Measurements from ENCODE around the gene TLR10. TPM values are rescaled to one million over a fixed set of nuclear protein-coding genes. Genes with fewer than 3 reads are reported as not detected.

Gene TLR10
- total and polyA plus RNA-seq, 9 of the 15 experiments (the other 6 are each of a cell fraction or from before 2014, with no cell fraction given) = 0.03 to 0.05 TPM; not detected in 7

GRCh38 chr4:38723726-38724474 is 58.9 kb downstream of the TLR10 start (continued):
- TF ChIP-seq, protein P1, sequence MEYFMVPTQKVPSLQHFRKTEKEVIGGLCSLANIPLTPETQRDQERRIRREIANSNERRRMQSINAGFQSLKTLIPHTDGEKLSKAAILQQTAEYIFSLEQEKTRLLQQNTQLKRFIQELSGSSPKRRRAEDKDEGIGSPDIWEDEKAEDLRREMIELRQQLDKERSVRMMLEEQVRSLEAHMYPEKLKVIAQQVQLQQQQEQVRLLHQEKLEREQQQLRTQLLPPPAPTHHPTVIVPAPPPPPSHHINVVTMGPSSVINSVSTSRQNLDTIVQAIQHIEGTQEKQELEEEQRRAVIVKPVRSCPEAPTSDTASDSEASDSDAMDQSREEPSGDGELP (CRISPR knock-in tag; IDR thresholded peaks at IDR 0.05; ENCODE audit: borderline replicate concordance) = no peak
- peak; percentile 16; the same call in 1 of the 2 replicates for TF ChIP-seq SOX6 (IDR thresholded peaks at IDR 0.05)
- TF ChIP-seq HDGF (IDR thresholded peaks at IDR 0.05) = no peak
- TF ChIP-seq ARID1B (IDR thresholded peaks at IDR 0.05) = peak; percentile 44; the same call in 1 of the 2 replicates
- peak; percentile 54; the same call in 1 of the 2 replicates for TF ChIP-seq ZNF239 (CRISPR knock-in tag; IDR thresholded peaks at IDR 0.05)
- TF ChIP-seq ZEB2 (IDR thresholded peaks at IDR 0.05) = peak; percentile 28; the same call in 1 of the 2 replicates
- peak; percentile 28; the same call in 1 of the 2 replicates for TF ChIP-seq TCF3 (CRISPR knock-in tag; IDR thresholded peaks at IDR 0.05)
- no peak for TF ChIP-seq TCF7 (IDR thresholded peaks at IDR 0.05; ENCODE audit: borderline replicate concordance)
- TF ChIP-seq, protein P2, sequence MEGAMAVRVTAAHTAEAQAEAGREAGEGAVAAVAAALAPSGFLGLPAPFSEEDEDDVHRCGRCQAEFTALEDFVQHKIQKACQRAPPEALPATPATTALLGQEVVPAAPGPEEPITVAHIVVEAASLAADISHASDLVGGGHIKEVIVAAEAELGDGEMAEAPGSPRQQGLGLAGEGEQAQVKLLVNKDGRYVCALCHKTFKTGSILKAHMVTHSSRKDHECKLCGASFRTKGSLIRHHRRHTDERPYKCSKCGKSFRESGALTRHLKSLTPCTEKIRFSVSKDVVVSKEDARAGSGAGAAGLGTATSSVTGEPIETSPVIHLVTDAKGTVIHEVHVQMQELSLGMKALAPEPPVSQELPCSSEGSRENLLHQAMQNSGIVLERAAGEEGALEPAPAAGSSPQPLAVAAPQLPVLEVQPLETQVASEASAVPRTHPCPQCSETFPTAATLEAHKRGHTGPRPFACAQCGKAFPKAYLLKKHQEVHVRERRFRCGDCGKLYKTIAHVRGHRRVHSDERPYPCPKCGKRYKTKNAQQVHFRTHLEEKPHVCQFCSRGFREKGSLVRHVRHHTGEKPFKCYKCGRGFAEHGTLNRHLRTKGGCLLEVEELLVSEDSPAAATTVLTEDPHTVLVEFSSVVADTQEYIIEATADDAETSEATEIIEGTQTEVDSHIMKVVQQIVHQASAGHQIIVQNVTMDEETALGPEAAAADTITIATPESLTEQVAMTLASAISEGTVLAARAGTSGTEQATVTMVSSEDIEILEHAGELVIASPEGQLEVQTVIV (CRISPR knock-in tag; IDR thresholded peaks at IDR 0.05; ENCODE audit: borderline replicate concordance) = no peak
- TF ChIP-seq CBFA2T3 (IDR thresholded peaks at IDR 0.05) = 0 out of 2 replicates have a peak, but pooled peaks have one; percentile 8
- TF ChIP-seq PTTG1 (tag; IDR thresholded peaks at IDR 0.05; ENCODE audit: low read depth) = no peak
- peak; percentile 89 for TF ChIP-seq KLF1 (tag; IDR thresholded peaks at IDR 0.05)
- TF ChIP-seq ESRRA (IDR thresholded peaks at IDR 0.05; ENCODE audit: borderline replicate concordance, low read depth) = peak; percentile 44; the same call in 1 of the 2 replicates
- TF ChIP-seq RCOR1 (IDR thresholded peaks at IDR 0.05; ENCODE audit: borderline replicate concordance in 1 of 2, low read depth in 2 of 2, low read length in 2 of 2) = peak in 1 of 2 experiments; percentile 69; a peak in 1 of 4 replicates

Measured in K562 (cell line).